B cell (primary cell): ENCODE measurements around the gene ARHGAP30. TPM values are rescaled to one million over a fixed set of nuclear protein-coding genes. Genes with fewer than 3 reads are reported as not detected.
A peak's percentile ranks its signal among the peaks of the same experiment; 100 is the strongest.

Experiments used
- ATAC-seq: fragments of 200-7000 bp; cut with Tn5 transposase; one replicate; pipeline ENCODE4 v1.10.0; 2021; ENCODE audit warnings: low read depth, mild to moderate bottlenecking, moderate number of reproducible peaks, moderate library complexity
- CTCF ChIA-PET: fragments of 350-600 bp; sonication (Branson Sonifier 250); formaldehyde crosslinking; loops from one replicate; lab custom pipeline; 2021; ENCODE audit warnings: antibody characterized with exemption, inconsistent platforms; lab: Charles Lee
- POLR2A ChIA-PET: fragments of 350-600 bp; sonication (Branson Sonifier 250); formaldehyde crosslinking; loops from one replicate; lab custom pipeline; 2021; ENCODE audit warnings: antibody characterized with exemption; lab: Charles Lee
- DNase-seq: peaks from one replicate; pipeline ENCODE4 v3.0.0; 2013
- H2AFZ ChIP-seq: 2 replicates; pipeline ENCODE4 v1.6.1; 2012; ENCODE audit warnings: mild to moderate bottlenecking, low read depth, low read length; ENCODE audit not compliant: insufficient read depth, poor library complexity, severe bottlenecking
- H3K27ac ChIP-seq, 2 donors: 1 replicate in 1 of 2; 2 replicates in 1 of 2; pipeline ENCODE4 v1.5.1; 2012 to 2013; ENCODE audit warnings: low read length in 2 of 2, mild to moderate bottlenecking in 2 of 2, moderate library complexity in 1 of 2
- H3K27me3 ChIP-seq, 4 experiments: fragments of 200-600 bp in 1 of 4; sonication (generic) in 1 of 4; replicated peaks in 1 of 4; 1 replicate in 2 of 4; 2 replicates in 2 of 4; pipeline versions ENCODE4 v1.6.1 to v1.7.0; 2013 to 2016; ENCODE audit warnings: low read length in 3 of 4, mild to moderate bottlenecking in 2 of 4, mixed read lengths in 1 of 4, moderate library complexity in 1 of 4; ENCODE audit not compliant: insufficient read depth in 4 of 4, control insufficient read depth in 3 of 4; ENCODE audit errors: control extremely low read depth in 1 of 4
- H3K36me3 ChIP-seq, 2 experiments: replicated peaks in 1 of 2; 1 replicate in 1 of 2; 2 replicates in 1 of 2; pipeline versions ENCODE4 v1.6.1 to v1.7.1; 2013; ENCODE audit warnings: low read length in 1 of 2; ENCODE audit not compliant: insufficient read depth in 2 of 2, control insufficient read depth in 1 of 2; ENCODE audit errors: control extremely low read depth in 1 of 2, extremely low read depth in 1 of 2
- H3K4me1 ChIP-seq, 2 donors: fragments of 200-600 bp in 1 of 2; sonication (generic) in 1 of 2; 1 replicate in 1 of 2; 2 replicates in 1 of 2; pipeline versions ENCODE4 v1.5.1 to v1.6.1; 2013 to 2017; ENCODE audit warnings: low read length in 2 of 2; ENCODE audit not compliant: control insufficient read depth in 2 of 2, insufficient read depth in 2 of 2
- H3K4me2 ChIP-seq: replicated peaks from 2 replicates; pipeline ENCODE3; 2012; ENCODE audit warnings: mild to moderate bottlenecking, low read depth, low read length; ENCODE audit not compliant: poor library complexity, severe bottlenecking
- H3K4me3 ChIP-seq, 5 experiments: fragments of 200-600 bp in 1 of 5; sonication (generic) in 1 of 5; 1 replicate in 3 of 5; 2 replicates in 2 of 5; pipeline versions ENCODE4 v1.5.1 to v1.7.0; 2011 to 2016; ENCODE audit warnings: low read length in 4 of 5, mild to moderate bottlenecking in 4 of 5, low read depth in 2 of 5, control low read depth in 1 of 5, moderate library complexity in 1 of 5; ENCODE audit not compliant: insufficient read depth in 1 of 5; ENCODE audit errors: control extremely low read depth in 1 of 5, extremely low read depth in 1 of 5
- H3K79me2 ChIP-seq: fragments of 200-600 bp; sonication (generic); one replicate; pipeline ENCODE4 v1.6.0; 2016; ENCODE audit warnings: low read length; ENCODE audit not compliant: control insufficient read depth, insufficient read depth
- H3K9ac ChIP-seq: fragments of 200-600 bp; sonication (generic); 2 replicates; pipeline ENCODE4 v1.6.1; 2017; ENCODE audit warnings: mild to moderate bottlenecking, low read length, moderate library complexity
- H3K9me3 ChIP-seq, 3 donors: one replicate each; pipeline versions ENCODE4 v1.6.1 to v1.7.1; 2013; ENCODE audit warnings: low read length in 2 of 3; ENCODE audit not compliant: control insufficient read depth in 2 of 3, insufficient read depth in 1 of 3; ENCODE audit errors: control extremely low read depth in 1 of 3
- H4K20me1 ChIP-seq: 2 replicates; pipeline ENCODE4 v1.6.0; 2012; ENCODE audit warnings: mild to moderate bottlenecking, low read length; ENCODE audit not compliant: insufficient read depth, control insufficient read depth, poor library complexity, severe bottlenecking
- H3K27ac Mint-ChIP-seq: one replicate; pipeline ENCODE4 v1.8.0; 2021; ENCODE audit warnings: mixed read lengths
- H3K27me3 Mint-ChIP-seq: one replicate; pipeline ENCODE4 v1.8.0; 2021; ENCODE audit warnings: mixed read lengths
- H3K4me1 Mint-ChIP-seq: one replicate; pipeline ENCODE4 v1.8.0; 2021; ENCODE audit warnings: mixed read lengths
- H3K4me3 Mint-ChIP-seq: one replicate; pipeline ENCODE4 v1.8.0; 2021; ENCODE audit warnings: mixed read lengths
- H3K9me3 Mint-ChIP-seq: one replicate; pipeline ENCODE4 v1.8.0; 2022; ENCODE audit warnings: mixed read lengths; ENCODE audit not compliant: insufficient read depth
- CTCF ChIP-seq: fragments of 200-600 bp; IDR thresholded peaks from one replicate; pipeline ENCODE4 v1.8.0; 2022; ENCODE audit warnings: antibody characterized with exemption, mild to moderate bottlenecking
- EZH2 ChIP-seq: IDR thresholded peaks from 2 replicates; pipeline ENCODE4 v1.6.1; 2012; ENCODE audit warnings: borderline replicate concordance, low read depth, mild to moderate bottlenecking, moderate library complexity, low read length; ENCODE audit not compliant: insufficient read depth, poor library complexity, severe bottlenecking
- WGBS: methylation state at CpG from one replicate; pipeline ENCODE4 v1.1.5; 2013; ENCODE audit warnings: missing lambda C conversion rate; ENCODE audit not compliant: insufficient coverage; 5-methylcytosine and 5-hydroxymethylcytosine counted together
- intact Hi-C: fragments of 100-400 bp; cut with micrococcal nuclease; formaldehyde crosslinking; loops from one replicate; pipeline ENCODE4 v1.10.0; 2022
- polyA plus RNA-seq: library from polyadenylated mRNA; depleted of rRNA; stranded (reverse); fragments of >200 nt; gene quantifications from 2 replicates; pipeline ENCODE4 v1.2.3, GENCODE V29; 2012
- total RNA-seq, 2 donors: library from RNA; stranded (reverse); fragments of 120-200 nt in 1 of 2; gene quantifications; 1 replicate in 1 of 2; 2 replicates in 1 of 2; pipeline versions ENCODE4 v1.2.3 to v1.2.4, GENCODE V29; 2013 to 2022

The ARHGAP30 gene
- total and polyA plus RNA-seq, 2 donors (not counting 1 experiment from before 2014, with no cell fraction given), result 122 to 146 TPM

- peaks cover 7% of the 10 kb centered on the region for H4K20me1 ChIP-seq
- H3K27ac ChIP-seq, result peak overlapping the region; percentile 81 to 94
- 63% methylated on average over 13 of the region's 21 CpGs for WGBS
- peak overlapping the region; percentile 56 to 98 (median 94) for H3K4me3 ChIP-seq
- H3K9me3 Mint-ChIP-seq, result no peaks in the 10 kb centered on the region
- H3K4me1 Mint-ChIP-seq, result peaks cover 50% of the 10 kb centered on the region
- H3K4me1 ChIP-seq, result peaks cover 43 to 71% of the 10 kb centered on the region in 2 donors
- no peaks in the 10 kb centered on the region for H3K27me3 Mint-ChIP-seq
- H3K4me3 Mint-ChIP-seq, result peak overlapping the region; percentile 93
- peak; percentile 57 for DNase-seq
- peaks cover 63% of the 10 kb centered on the region for H3K79me2 ChIP-seq
- H3K9me3 ChIP-seq, result no peaks in the 10 kb centered on the region
- H3K27ac Mint-ChIP-seq, result peak overlapping the region; percentile 97
- intact Hi-C loops, result loop anchor here (1.0 to 2.0 kb wide), 2 partner anchors 8 to 17 kb away; partner anchors contain the start of gene F11R
- peak overlapping the region; percentile 73 for H2AFZ ChIP-seq
- ChIA-PET POLR2A (interaction anchor here (0.6 to 2.2 kb wide), 7 partner anchors 9 to 80 kb away, joined by 3 to 9 read pairs (median 6); partner anchors contain the start of genes ARHGAP30, F11R, NIT1 and PFDN2), CTCF (interaction anchor here (1.0 to 5.9 kb wide), 7 partner anchors 17 to 101 kb away, joined by 4 to 55 read pairs (median 7); partner anchors contain the start of genes ARHGAP30, F11R and KLHDC9)
- peak overlapping the region; percentile 84 for H3K4me2 ChIP-seq
- H3K27me3 ChIP-seq, result no peaks in the 10 kb centered on the region
- peak overlapping the region; percentile 81 for H3K9ac ChIP-seq
- H3K36me3 ChIP-seq, result peaks cover 2 to 37% of the 10 kb centered on the region in 2 experiments
- TF ChIP-seq CTCF, result no peak
- no peak for TF ChIP-seq EZH2
- no peak for ATAC-seq
Measured at GRCh38 chr1:161037661-161038522, 31.8 kb downstream of the ARHGAP30 start.

GRCh38 chr1:161033751-161034150, 35.9 kb downstream of the ARHGAP30 start:
- DNase-seq (no peak), ATAC-seq (no peak)
- Mint-ChIP-seq H3K9me3 (no peaks in the 10 kb centered on the region), H3K27ac (no peak overlapping the region), H3K4me3 (no peak overlapping the region), H3K27me3 (no peaks in the 10 kb centered on the region), H3K4me1 (peaks cover 22% of the 10 kb centered on the region)
- TF ChIP-seq EZH2 (no peak), CTCF (no peak)
- H3K27me3 ChIP-seq, result no peaks in the 10 kb centered on the region
- H2AFZ ChIP-seq, result no peak overlapping the region
- H3K4me2 ChIP-seq, result no peak overlapping the region
- H3K4me3 ChIP-seq, result no peak overlapping the region
- no peaks in the 10 kb centered on the region for H3K36me3 ChIP-seq
- intact Hi-C loops, result no loop called here
- CTCF ChIA-PET, result interaction anchor here (0.6 to 1.2 kb wide), 2 partner anchors 36 to 932 kb away, joined by 3 to 5 read pairs; no protein-coding TSS in a partner anchor
- H4K20me1 ChIP-seq, result no peaks in the 10 kb centered on the region
- peaks cover 55% of the 10 kb centered on the region for H3K79me2 ChIP-seq
- peaks cover 26 to 38% of the 10 kb centered on the region in 2 donors for H3K4me1 ChIP-seq
- POLR2A ChIA-PET, result no interaction called here
- H3K9ac ChIP-seq, result no peak overlapping the region
- H3K27ac ChIP-seq, result no peak overlapping the region
- 95% methylated on average over 3 of the region's 3 CpGs for WGBS
- no peaks in the 10 kb centered on the region for H3K9me3 ChIP-seq
